ENCODE measurements around the gene SYCP3. TPM values are rescaled to one million over a fixed set of nuclear protein-coding genes. Genes with fewer than 3 reads are reported as not detected.

SYCP3 gene
- total RNA-seq, 6 experiments from 2014 or later = not detected

GRCh38 chr12:101748907-101749306, 9.6 kb upstream of the SYCP3 start:
- Histone ChIP-seq H3K36me3 (peaks cover 0 to 48% (median 13%) of the 10 kb centered on the region in 4 donors), H3K27me3 (no peaks in the 10 kb centered on the region), H3K27ac (no peak overlapping the region), H3K4me3 (no peak overlapping the region), H3K4me1 (no peaks in the 10 kb centered on the region), H3K9me3 (no peaks in the 10 kb centered on the region)
- DNase-seq = no peak
- intact Hi-C loops (cut with DNase I) = no loop called here
- TF ChIP-seq CTCF (IDR thresholded peaks at IDR 0.05) (no peak), POLR2A (IDR thresholded peaks at IDR 0.05) (no peak)
- ATAC-seq = no peak
- WGBS (ENCODE audit: insufficient coverage, low coverage, low lambda C conversion rate, missing lambda C conversion rate) = 94% methylated on average over 1 of the region's 1 CpG

GRCh38 chr12:101747697-101748096, 8.4 kb upstream of the SYCP3 start:
- H3K9me3 ChIP-seq = no peaks in the 10 kb centered on the region
- ATAC-seq = peak; percentile 23 to 58 (median 45)
- 80% methylated on average over 1 of the region's 1 CpG for WGBS (ENCODE audit: insufficient coverage, low coverage, low lambda C conversion rate, missing lambda C conversion rate)
- no peak for TF ChIP-seq POLR2A (IDR thresholded peaks at IDR 0.05)
- TF ChIP-seq CTCF (IDR thresholded peaks at IDR 0.05) = no peak
- H3K27ac ChIP-seq = no peak overlapping the region
- H3K4me1 ChIP-seq = no peaks in the 10 kb centered on the region
- H3K27me3 ChIP-seq = no peaks in the 10 kb centered on the region
- DNase-seq = no peak
- H3K36me3 ChIP-seq = peaks cover 0 to 55% (median 14%) of the 10 kb centered on the region in 4 donors
- H3K4me3 ChIP-seq = no peak overlapping the region
- intact Hi-C loops (cut with DNase I) = no loop called here

- no peak overlapping the region for H3K4me3 ChIP-seq
- no peaks in the 10 kb centered on the region for H3K9me3 ChIP-seq
- H3K27me3 ChIP-seq = no peaks in the 10 kb centered on the region
- H3K27ac ChIP-seq = no peak overlapping the region
- no peaks in the 10 kb centered on the region for H3K4me1 ChIP-seq
- DNase-seq (no peak), ATAC-seq (no peak)
- H3K36me3 ChIP-seq = peaks cover 0 to 56% (median 14%) of the 10 kb centered on the region in 4 donors
- 88% methylated on average over 1 of the region's 1 CpG for WGBS (ENCODE audit: insufficient coverage, low coverage, low lambda C conversion rate, missing lambda C conversion rate)
- TF ChIP-seq POLR2A (IDR thresholded peaks at IDR 0.05) = no peak
- no peak for TF ChIP-seq CTCF (IDR thresholded peaks at IDR 0.05)
- intact Hi-C loops (cut with DNase I) = no loop called here
Observed at GRCh38 chr12:101746661-101747060, 7.4 kb upstream of the SYCP3 start.

GRCh38 chr12:101746196-101746595, 6.9 kb upstream of the SYCP3 start:
- intact Hi-C loops (cut with DNase I) = no loop called here
- H3K36me3 ChIP-seq = peaks cover 0 to 56% (median 14%) of the 10 kb centered on the region in 4 donors

GRCh38 chr12:101745481-101745880, 6.2 kb upstream of the SYCP3 start:
- DNase-seq = no peak
- Histone ChIP-seq H3K4me3 (no peak overlapping the region), H3K36me3 (peaks cover 0 to 57% (median 14%) of the 10 kb centered on the region in 4 donors), H3K9me3 (no peaks in the 10 kb centered on the region), H3K27me3 (no peaks in the 10 kb centered on the region), H3K27ac (no peak overlapping the region), H3K4me1 (no peaks in the 10 kb centered on the region)
- 100% methylated on average over 3 of the region's 3 CpGs for WGBS (ENCODE audit: insufficient coverage, low coverage, low lambda C conversion rate, missing lambda C conversion rate)
- TF ChIP-seq CTCF (IDR thresholded peaks at IDR 0.05) = no peak
- no peak for TF ChIP-seq POLR2A (IDR thresholded peaks at IDR 0.05)
- intact Hi-C loops (cut with DNase I) = no loop called here
- ATAC-seq = no peak

More at GRCh38 chr12:101746196-101746595, 6.9 kb upstream of the SYCP3 start:
- ATAC-seq = no peak
- Histone ChIP-seq H3K27me3 (no peaks in the 10 kb centered on the region), H3K4me1 (no peaks in the 10 kb centered on the region), H3K27ac (no peak overlapping the region), H3K4me3 (no peak overlapping the region), H3K9me3 (no peaks in the 10 kb centered on the region)
- no peak for TF ChIP-seq POLR2A (IDR thresholded peaks at IDR 0.05)
- WGBS (ENCODE audit: insufficient coverage, low coverage, low lambda C conversion rate, missing lambda C conversion rate) = 76% methylated on average over 1 of the region's 1 CpG
- no peak for DNase-seq
